Heart right ventricle (tissue), 16 donors: ENCODE results near the gene RABGAP1. TPM values are rescaled to one million over a fixed set of nuclear protein-coding genes. Genes with fewer than 3 reads are reported as not detected.

ENCODE experiments used
- ATAC-seq, 8 donors: fragments of 200-7000 bp; cut with Tn5 transposase; one replicate each; pipeline ENCODE4 v1.9.1; 2020; ENCODE audit warnings: mild to moderate bottlenecking in 8 of 8, moderate library complexity in 8 of 8, moderate number of reproducible peaks in 1 of 8
- DNase-seq, 2 donors: peaks; one replicate each; pipeline ENCODE4 v3.0.0-alpha.2; 2020
- H3K27ac ChIP-seq, 10 donors: fragments of 200-600 bp; sonication (generic) in 2 of 10; one replicate each; pipeline versions ENCODE4 v1.5.0 to v1.8.0; 2020 to 2022; ENCODE audit warnings: mild to moderate bottlenecking in 3 of 10
- H3K27me3 ChIP-seq, 7 donors: fragments of 200-600 bp; one replicate each; pipeline ENCODE4 v1.8.0; 2021 to 2022; ENCODE audit warnings: mild to moderate bottlenecking in 2 of 7
- H3K36me3 ChIP-seq, 9 donors: fragments of 200-600 bp; sonication (generic) in 1 of 9; one replicate each; pipeline versions ENCODE4 v1.5.0 to v1.8.0; 2020 to 2022; ENCODE audit warnings: mild to moderate bottlenecking in 2 of 9
- H3K4me1 ChIP-seq, 9 donors: fragments of 200-600 bp; sonication (generic) in 1 of 9; one replicate each; pipeline versions ENCODE4 v1.5.0 to v1.8.0; 2020 to 2022; ENCODE audit warnings: mild to moderate bottlenecking in 4 of 9
- H3K4me3 ChIP-seq, 10 donors: fragments of 200-600 bp; sonication (generic) in 2 of 10; one replicate each; pipeline versions ENCODE4 v1.5.0 to v1.8.0; 2020 to 2022; ENCODE audit warnings: mild to moderate bottlenecking in 7 of 10, moderate library complexity in 2 of 10
- H3K9me3 ChIP-seq, 11 donors: fragments of 200-600 bp in 10 of 11; sonication (generic) in 2 of 11; one replicate each; pipeline versions ENCODE4 v1.5.0 to v1.8.0; 2013 to 2022; ENCODE audit warnings: mild to moderate bottlenecking in 2 of 11, control low read depth in 1 of 11, moderate library complexity in 1 of 11
- CTCF ChIP-seq, 9 donors: fragments of 200-600 bp; sonication (generic) in 2 of 9; IDR thresholded peaks; one replicate each; pipeline versions ENCODE4 v1.5.0 to v1.8.0; 2021 to 2022; ENCODE audit warnings: antibody characterized with exemption in 9 of 9, mild to moderate bottlenecking in 5 of 9, moderate library complexity in 1 of 9
- WGBS, 2 donors: extraction: QIAGEN DNeasy Blood & Tissue Kit; methylation state at CpG; one replicate each; pipeline ENCODE4 v1.1.7; 2013; ENCODE audit warnings: inconsistent platforms in 1 of 2; 5-methylcytosine and 5-hydroxymethylcytosine counted together
- intact Hi-C, 10 donors: fragments of 100-400 bp; cut with DNase I; formaldehyde crosslinking; loops; one replicate each; pipeline versions ENCODE4 v1.11.1 to v1.14.2; 2022
- polyA plus RNA-seq, 2 donors: library from polyadenylated mRNA; stranded (reverse); fragments of 200-250 nt; gene quantifications; one replicate each; pipeline ENCODE4 v1.2.3, GENCODE V29; 2013
- total RNA-seq, 10 donors: library from RNA; stranded (reverse); fragmentation: NEBNext Ultra II Directional in 3 of 10; extraction: Animal tissue kit (Norgen Biotek cat#: 25700) in 3 of 10; gene quantifications; one replicate each; pipeline versions ENCODE4 v1.2.1 to v1.2.4, GENCODE V29; 2021 to 2023
- donor health status: Arrhythmogenic right ventricular cardiomyopathy.
- donor health status: ischemic (EF 13 %, LVEDD 7.1; RV severe dilation, severe dysfunction).
- donor health status: healthy with polysubstance abuse.
- donor health status: DM: no; HTN: yes; CAD: no.
- donor health status: DM: no; HTN: no; CAD: no.
- donor health status: ischemic (EF 25% LVEDD 6.9; RV normal size, moderate dysfunction).
- donor health status: ischemic (EF 25% LVEDD 5.7; RV mildly dilated, moderate dysfunction).
- donor health status: healthy.
- donor health status: DM: yes; HTN: yes; CAD: no.
- donor health status: Ischemic cardiomyopathy.
- donor health status: ischemic (EF 35%, LVEDD 5.7; RV mildly dilated, moderate dysfunction).
- donor health status: nonischemic (EF 11% LVEDD 7.7; RV severe dilation, severe dysfunction).
- donor health status: DM: yes; HTN: yes; CAD: no.
- donor health status: PGD.
- donor health status: ischemic (EF 29% LVEDD 5.4; RV normal size, mild dysfunction).
- donor health status: nonischemic (EF 23%, LVEDD 6.1; RV moderate dilation, normal function).

The RABGAP1 gene
- total and polyA plus RNA-seq, 12 donors, result 9.3 to 62.3 (median 45.8) TPM

GRCh38 chr9:123084256-123084655 lies 143.4 kb downstream of the RABGAP1 start:
- ATAC-seq, result no peak
- H3K27ac ChIP-seq, result no peak overlapping the region
- H3K4me3 ChIP-seq, result no peak overlapping the region
- no peaks in the 10 kb centered on the region for H3K27me3 ChIP-seq
- no peak for TF ChIP-seq CTCF (IDR thresholded peaks at IDR 0.05)
- H3K4me1 ChIP-seq, result peaks cover 0 to 8% (median 0%) of the 10 kb centered on the region in 9 donors
- intact Hi-C loops, result loop anchor here in 8 of 10 donors (5.0 to 10.0 kb wide), 4 partner anchors 141 to 271 kb away; partner anchors contain the start of gene CRB2 (in 1 of the 8)
- peaks cover 0 to 97% (median 33%) of the 10 kb centered on the region in 9 donors for H3K36me3 ChIP-seq
- no peaks in the 10 kb centered on the region for H3K9me3 ChIP-seq
- 96% methylated on average over 1 of the region's 1 CpG for WGBS, 2 donors
- no peak for DNase-seq

- H3K27me3 ChIP-seq, result no peaks in the 10 kb centered on the region
- H3K4me1 ChIP-seq, result peaks cover 0 to 8% (median 0%) of the 10 kb centered on the region in 9 donors
- peaks cover 0 to 97% (median 29%) of the 10 kb centered on the region in 9 donors for H3K36me3 ChIP-seq
- no peak for TF ChIP-seq CTCF (IDR thresholded peaks at IDR 0.05)
- H3K9me3 ChIP-seq, result no peaks in the 10 kb centered on the region
- 67 to 70% methylated on average over 2 of the region's 2 CpGs for WGBS, 2 donors
- intact Hi-C loops, result loop anchor here in 5 of 10 donors (5.0 to 10.0 kb wide), 3 partner anchors 139 to 269 kb away; partner anchors contain the start of gene CRB2 (in 1 of the 5)
- DNase-seq (no peak), ATAC-seq (no peak)
- no peak overlapping the region for H3K4me3 ChIP-seq
- no peak overlapping the region for H3K27ac ChIP-seq
These were observed 145.1 kb downstream of the RABGAP1 start for GRCh38 chr9:123085916-123086315.

GRCh38 chr9:123087359-123087888 lies 146.6 kb downstream of the RABGAP1 start:
- ATAC-seq (peak in 7 of 8 donors; percentile 35 to 84 (median 65)), DNase-seq (no peak)
- WGBS, 2 donors, result 75 to 78% methylated on average over 4 of the region's 4 CpGs

GRCh38 chr9:123089040-123089439 lies 148.2 kb downstream of the RABGAP1 start:
- peaks cover 0 to 8% (median 0%) of the 10 kb centered on the region in 9 donors for H3K4me1 ChIP-seq
- DNase-seq (no peak), ATAC-seq (peak in 3 of 8 donors; percentile 34 to 49 (median 44))
- no peak overlapping the region for H3K4me3 ChIP-seq
- TF ChIP-seq CTCF (IDR thresholded peaks at IDR 0.05), result no peak
- WGBS, 2 donors, result 60 to 73% methylated on average over 1 of the region's 1 CpG
- peaks cover 0 to 99% (median 41%) of the 10 kb centered on the region in 9 donors for H3K36me3 ChIP-seq
- no peaks in the 10 kb centered on the region for H3K27me3 ChIP-seq
- intact Hi-C loops, result loop anchor here in 5 of 10 donors (5.0 to 10.0 kb wide), 3 partner anchors 136 to 266 kb away; partner anchors contain the start of gene CRB2 (in 1 of the 5)
- peak overlapping the region in 1 of 10 donors; percentile 1 for H3K27ac ChIP-seq
- no peaks in the 10 kb centered on the region for H3K9me3 ChIP-seq

More at GRCh38 chr9:123087359-123087888, 146.6 kb downstream of the RABGAP1 start:
- Histone ChIP-seq H3K36me3 (peaks cover 0 to 97% (median 30%) of the 10 kb centered on the region in 9 donors), H3K9me3 (no peaks in the 10 kb centered on the region), H3K4me3 (no peak overlapping the region), H3K27ac (no peak overlapping the region), H3K4me1 (peaks cover 0 to 8% (median 0%) of the 10 kb centered on the region in 9 donors), H3K27me3 (no peaks in the 10 kb centered on the region)
- intact Hi-C loops, result loop anchor here in 5 of 10 donors (5.0 to 10.0 kb wide), 3 partner anchors 137 to 267 kb away; partner anchors contain the start of gene CRB2 (in 1 of the 5)
- TF ChIP-seq CTCF (IDR thresholded peaks at IDR 0.05), result no peak
